ENCODE measurements around the gene DCC.

DCC gene

GRCh38 chr18:53101536-53102105, 761.6 kb downstream of the DCC start:
- CTCF ChIA-PET, result interaction anchor here (0.7 kb wide), 1 partner anchor 22 kb away, joined by 3 read pairs; no protein-coding TSS in a partner anchor
- H3K4me3 ChIP-seq (ENCODE audit: low read depth, low read length), result no peak overlapping the region
- no peak for TF ChIP-seq CTCF (IDR thresholded peaks at IDR 0.05; ENCODE audit: insufficient read depth, low read length, missing control alignments)
- POLR2A ChIA-PET, result no interaction called here
- DNase-seq (ENCODE audit: low read depth, low spot score), result no peak

- no peak for DNase-seq (ENCODE audit: low read depth, low spot score)
- POLR2A ChIA-PET, result no interaction called here
- H3K4me3 ChIP-seq (ENCODE audit: low read depth, low read length), result no peak overlapping the region
- CTCF ChIA-PET, result no interaction called here
- no peak for TF ChIP-seq CTCF (IDR thresholded peaks at IDR 0.05; ENCODE audit: insufficient read depth, low read length, missing control alignments)
Observed at GRCh38 chr18:53114441-53114840, 774.4 kb downstream of the DCC start.

GRCh38 chr18:53115876-53116585, 776.0 kb downstream of the DCC start:
- DNase-seq (ENCODE audit: low read depth, low spot score), result no peak
- CTCF ChIA-PET, result no interaction called here
- H3K4me3 ChIP-seq (ENCODE audit: low read depth, low read length), result no peak overlapping the region
- POLR2A ChIA-PET, result no interaction called here
- no peak for TF ChIP-seq CTCF (IDR thresholded peaks at IDR 0.05; ENCODE audit: insufficient read depth, low read length, missing control alignments)

- no peak for DNase-seq (ENCODE audit: low read depth, low spot score)
- H3K4me3 ChIP-seq (ENCODE audit: low read depth, low read length), result no peak overlapping the region
- TF ChIP-seq CTCF (IDR thresholded peaks at IDR 0.05; ENCODE audit: insufficient read depth, low read length, missing control alignments), result no peak
- POLR2A ChIA-PET, result no interaction called here
- CTCF ChIA-PET, result no interaction called here
Observed at GRCh38 chr18:53117851-53118250, 777.9 kb downstream of the DCC start.

- no peak overlapping the region for H3K4me3 ChIP-seq (ENCODE audit: low read depth, low read length)
- TF ChIP-seq CTCF (IDR thresholded peaks at IDR 0.05; ENCODE audit: insufficient read depth, low read length, missing control alignments), result no peak
- no peak for DNase-seq (ENCODE audit: low read depth, low spot score)
- CTCF ChIA-PET, result no interaction called here
- POLR2A ChIA-PET, result no interaction called here
Observed at GRCh38 chr18:53126210-53126609, 786.2 kb downstream of the DCC start.

GRCh38 chr18:53131001-53131400, 791.0 kb downstream of the DCC start:
- ChIA-PET CTCF (no interaction called here), POLR2A (no interaction called here)
- no peak for TF ChIP-seq CTCF (IDR thresholded peaks at IDR 0.05; ENCODE audit: insufficient read depth, low read length, missing control alignments)
- no peak for DNase-seq (ENCODE audit: low read depth, low spot score)
- no peak overlapping the region for H3K4me3 ChIP-seq (ENCODE audit: low read depth, low read length)
